ENCODE results near the gene GTSE1.
"Not testable (repeated sequence)": the region's sequence is repeated elsewhere in the genome, so short reads cannot be mapped to it uniquely, and the experiment has no call there.

Gene GTSE1

GRCh38 chr22:46296257-46297150 is at the start of gene GTSE1:
TSS of gene GTSE1 (plus strand) at chr22:46296870. CDS start at chr22:46297401, 531 bp downstream.
- DNase-seq = peak; percentile 95

- no peak for DNase-seq
Observed at GRCh38 chr22:46247443-46247975, 49.2 kb upstream of the GTSE1 start.

- DNase-seq = peak; percentile 94
Observed at GRCh38 chr22:46250035-46250782, 46.5 kb upstream of the GTSE1 start, which contains the start of gene CDPF1. TSS of gene CDPF1 (minus strand) at chr22:46250293. CDS start at chr22:46248284, 2,009 bp downstream.

- peak; percentile 34 for DNase-seq
Observed at GRCh38 chr22:46250783-46251125, 45.9 kb upstream of the GTSE1 start.

GRCh38 chr22:46251266-46251665 is 45.4 kb upstream of the GTSE1 start:
- no peak for DNase-seq

GRCh38 chr22:46251816-46252380 is 44.8 kb upstream of the GTSE1 start:
- no peak for DNase-seq

- no peak for DNase-seq
Observed at GRCh38 chr22:46256358-46256958, 40.2 kb upstream of the GTSE1 start.

GRCh38 chr22:46259374-46259773 is 37.3 kb upstream of the GTSE1 start:
- peak; percentile 6 for DNase-seq

- DNase-seq = no peak
Observed at GRCh38 chr22:46260038-46260437, 36.6 kb upstream of the GTSE1 start.

- DNase-seq = peak; percentile 46
Observed at GRCh38 chr22:46262449-46263215, 34.0 kb upstream of the GTSE1 start.

- no peak for DNase-seq
Observed at GRCh38 chr22:46263216-46263590, 33.5 kb upstream of the GTSE1 start, which contains the start of gene PKDREJ. TSS of gene PKDREJ (minus strand) at chr22:46263343. CDS start at chr22:46263322, 21 bp downstream.

- DNase-seq = not testable (repeated sequence)
Observed at GRCh38 chr22:46264520-46264919, 32.1 kb upstream of the GTSE1 start.

- not testable (repeated sequence) for DNase-seq
Observed at GRCh38 chr22:46265627-46266026, 31.0 kb upstream of the GTSE1 start.

- peak; percentile 67 for DNase-seq
Observed at GRCh38 chr22:46267431-46268279, 29.0 kb upstream of the GTSE1 start, which contains the start of gene TTC38. TSS of gene TTC38 (plus strand) at chr22:46268008. CDS start at chr22:46268040, 32 bp downstream.

GRCh38 chr22:46269564-46269963 is 27.1 kb upstream of the GTSE1 start:
- DNase-seq = no peak

GRCh38 chr22:46272196-46272595 is 24.5 kb upstream of the GTSE1 start:
- DNase-seq = no peak

GRCh38 chr22:46272762-46273431 is 23.8 kb upstream of the GTSE1 start:
- DNase-seq = no peak

- no peak for DNase-seq
Observed at GRCh38 chr22:46273432-46274148, 23.1 kb upstream of the GTSE1 start.

- no peak for DNase-seq
Observed at GRCh38 chr22:46274381-46274780, 22.3 kb upstream of the GTSE1 start.
